ENCODE results near the gene MAGED2. TPM values are rescaled to one million over a fixed set of nuclear protein-coding genes. Genes with fewer than 3 reads are reported as not detected.
"Not testable (repeated sequence)": the region's sequence is repeated elsewhere in the genome, so short reads cannot be mapped to it uniquely, and the experiment has no call there.

MAGED2 gene
- polyA plus RNA-seq, 1 of the 3 experiments (the other 2 are of a cell fraction) = 202 TPM

GRCh38 chrX:54843050-54843449 is 35.5 kb downstream of the MAGED2 start:
- no peak for TF ChIP-seq TCF12 (IDR thresholded peaks at IDR 0.05)
- TF ChIP-seq EP300 (IDR thresholded peaks at IDR 0.05; ENCODE audit: borderline replicate concordance in 1 of 2, low read depth in 1 of 2, low read length in 1 of 2) = no peak
- no peak for TF ChIP-seq NRF1 (IDR thresholded peaks at IDR 0.05; ENCODE audit: low read depth, low read length)
- TF ChIP-seq FOXJ3 (CRISPR knock-in tag; IDR thresholded peaks at IDR 0.05) = no peak
- TF ChIP-seq PBX3 (IDR thresholded peaks at IDR 0.05) = no peak
- no peak for TF ChIP-seq RFX5 (IDR thresholded peaks at IDR 0.05; ENCODE audit: low read length)
- TF ChIP-seq NFIC (IDR thresholded peaks at IDR 0.05; ENCODE audit: borderline replicate concordance) = no peak
- no peak for TF ChIP-seq USF1 (IDR thresholded peaks at IDR 0.05; ENCODE audit: borderline replicate concordance, low read depth)
- TF ChIP-seq RAD21 (IDR thresholded peaks at IDR 0.05; ENCODE audit: low read length) = no peak
- no peak for TF ChIP-seq TAF1 (IDR thresholded peaks at IDR 0.05; ENCODE audit: borderline replicate concordance, low read depth, low read length)
- no peak for TF ChIP-seq GATA2 (CRISPR knock-in tag; IDR thresholded peaks at IDR 0.05)
- no peak for TF ChIP-seq GABPA (IDR thresholded peaks at IDR 0.05; ENCODE audit: low read depth)
- no peak for TF ChIP-seq CHD2 (IDR thresholded peaks at IDR 0.05; ENCODE audit: low read length, partially characterized antibody)
- no peak for TF ChIP-seq TEAD4 (IDR thresholded peaks at IDR 0.05; ENCODE audit: borderline replicate concordance, insufficient read depth)
- POLR2A ChIA-PET = no interaction called here
- 21% methylated on average over 2 of the region's 2 CpGs for WGBS (ENCODE audit: low lambda C conversion rate)

GRCh38 chrX:54847700-54848099 is 40.2 kb downstream of the MAGED2 start:
- H4K20me1 ChIP-seq (ENCODE audit: insufficient read depth); H3K27ac ChIP-seq (ENCODE audit: low read depth in 2 of 2, low read length in 1 of 2); POLR2A ChIA-PET; DNase-seq; H3K4me2 ChIP-seq; H2AFZ ChIP-seq (ENCODE audit: low read depth); H3K79me2 ChIP-seq (ENCODE audit: insufficient read depth); H3K9me2 ChIP-seq; H3K36me3 ChIP-seq (replicated peaks in 1 of 2; ENCODE audit: control insufficient read depth in 1 of 2, insufficient read depth in 2 of 2, low read length in 1 of 2); CTCF ChIA-PET; H3K4me1 ChIP-seq (ENCODE audit: control insufficient read depth in 1 of 2, insufficient read depth in 2 of 2, low read depth in 1 of 2, low read length in 1 of 2); H3F3A ChIP-seq (replicated peaks; ENCODE audit: insufficient read depth); H3K27me3 ChIP-seq (ENCODE audit: insufficient read depth); H3K4me3 ChIP-seq (ENCODE audit: low read depth in 2 of 2, low read length in 1 of 2); H3K9me3 ChIP-seq; H3K9ac ChIP-seq: not testable (repeated sequence)
- 15% methylated on average over 2 of the region's 2 CpGs for WGBS (ENCODE audit: low lambda C conversion rate)

More at GRCh38 chrX:54843050-54843449, 35.5 kb downstream of the MAGED2 start:
- Histone ChIP-seq H3K4me3 (ENCODE audit: low read depth in 2 of 2, low read length in 1 of 2) (no peak overlapping the region), H3K36me3 (replicated peaks in 1 of 2; ENCODE audit: control insufficient read depth in 1 of 2, insufficient read depth in 2 of 2, low read length in 1 of 2) (no peaks in the 10 kb centered on the region), H2AFZ (ENCODE audit: low read depth) (no peak overlapping the region), H3K9me3 (no peaks in the 10 kb centered on the region), H3K9ac (no peak overlapping the region), H3K4me1 (ENCODE audit: control insufficient read depth in 1 of 2, insufficient read depth in 2 of 2, low read depth in 1 of 2, low read length in 1 of 2) (peaks cover 0 to 9% of the 10 kb centered on the region in 2 experiments; a peak in 1 of 4 replicates), H4K20me1 (ENCODE audit: insufficient read depth) (no peaks in the 10 kb centered on the region), H3K27ac (ENCODE audit: low read depth in 2 of 2, low read length in 1 of 2) (no peak overlapping the region), H3K27me3 (ENCODE audit: insufficient read depth) (no peaks in the 10 kb centered on the region), H3F3A (replicated peaks; ENCODE audit: insufficient read depth) (no peaks in the 10 kb centered on the region), H3K9me2 (no peaks in the 10 kb centered on the region), H3K4me2 (no peak overlapping the region), H3K79me2 (ENCODE audit: insufficient read depth) (no peaks in the 10 kb centered on the region)
- DNase-seq = no peak
- CTCF ChIA-PET = no interaction called here

All from SK-N-SH (cell line).